Nephron progenitor cell (in vitro differentiated cells): ENCODE results near the gene CD300LF.

Source experiments
- DNase-seq: peaks from one replicate; pipeline ENCODE4 v3.0.0; 2021
- H3K27ac Mint-ChIP-seq: 2 replicates; pipeline ENCODE4 v1.8.0; 2021; ENCODE audit warnings: mild to moderate bottlenecking, moderate library complexity, mixed read lengths
- H3K27me3 Mint-ChIP-seq: 2 replicates; pipeline ENCODE4 v1.8.0; 2021; ENCODE audit warnings: mild to moderate bottlenecking, low read depth, mixed read lengths; ENCODE audit not compliant: poor library complexity
- H3K36me3 Mint-ChIP-seq: 2 replicates; pipeline ENCODE4 v1.8.0; 2021; ENCODE audit warnings: low read depth, mixed read lengths
- H3K4me1 Mint-ChIP-seq: 2 replicates; pipeline ENCODE4 v1.8.0; 2021; ENCODE audit warnings: mixed read lengths
- H3K4me3 Mint-ChIP-seq: 2 replicates; pipeline ENCODE4 v1.8.0; 2021; ENCODE audit warnings: mild to moderate bottlenecking, moderate library complexity, mixed read lengths
- H3K9me3 Mint-ChIP-seq: 2 replicates; pipeline ENCODE4 v1.8.0; 2021; ENCODE audit warnings: mild to moderate bottlenecking, moderate library complexity, mixed read lengths
- CTCF ChIP-seq: fragments of 200-600 bp; sonication (generic); IDR thresholded peaks from 2 replicates; pipeline ENCODE4 v1.5.0; 2021; ENCODE audit warnings: antibody characterized with exemption

Gene CD300LF

GRCh38 chr17:74680941-74681340 is 31.8 kb downstream of the CD300LF start:
- no peak overlapping the region for H3K4me3 Mint-ChIP-seq
- H3K9me3 Mint-ChIP-seq, result no peaks in the 10 kb centered on the region
- H3K27ac Mint-ChIP-seq, result no peak overlapping the region
- peaks cover 83% of the 10 kb centered on the region for H3K27me3 Mint-ChIP-seq
- H3K36me3 Mint-ChIP-seq, result no peaks in the 10 kb centered on the region
- DNase-seq, result no peak
- no peak for TF ChIP-seq CTCF
- no peaks in the 10 kb centered on the region for H3K4me1 Mint-ChIP-seq

DNA sequence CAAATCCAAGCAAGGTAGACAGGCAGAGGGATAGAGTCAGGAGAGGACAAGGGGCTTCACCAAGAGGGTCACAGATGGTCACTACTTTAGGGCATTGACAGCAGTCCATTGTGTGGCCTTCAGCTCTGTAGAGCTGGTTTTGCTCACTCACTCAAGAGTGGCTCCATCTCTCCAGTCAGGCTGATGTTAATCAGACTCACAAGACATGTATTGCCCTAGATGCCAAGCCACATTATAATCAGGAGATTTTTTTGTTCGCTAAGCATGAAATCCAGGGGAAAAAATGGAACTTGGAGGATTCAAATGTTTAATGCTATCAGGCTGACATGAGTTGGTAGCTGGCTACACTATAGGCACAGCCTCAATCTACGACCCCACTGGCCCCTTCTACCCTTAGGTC is 32.5 kb downstream of the CD300LF start:
- Mint-ChIP-seq H3K27ac (no peak overlapping the region), H3K27me3 (peaks cover 83% of the 10 kb centered on the region), H3K36me3 (no peaks in the 10 kb centered on the region), H3K4me1 (no peaks in the 10 kb centered on the region), H3K9me3 (no peaks in the 10 kb centered on the region), H3K4me3 (no peak overlapping the region)
- no peak for DNase-seq
- TF ChIP-seq CTCF, result no peak

- no peak overlapping the region for H3K4me3 Mint-ChIP-seq
- no peaks in the 10 kb centered on the region for H3K36me3 Mint-ChIP-seq
- TF ChIP-seq CTCF, result no peak
- DNase-seq, result no peak
- H3K27me3 Mint-ChIP-seq, result peaks cover 89% of the 10 kb centered on the region
- H3K4me1 Mint-ChIP-seq, result no peaks in the 10 kb centered on the region
- no peaks in the 10 kb centered on the region for H3K9me3 Mint-ChIP-seq
- H3K27ac Mint-ChIP-seq, result no peak overlapping the region
Measured at GRCh38 chr17:74679374-74679773, 33.3 kb downstream of the CD300LF start.

DNA sequence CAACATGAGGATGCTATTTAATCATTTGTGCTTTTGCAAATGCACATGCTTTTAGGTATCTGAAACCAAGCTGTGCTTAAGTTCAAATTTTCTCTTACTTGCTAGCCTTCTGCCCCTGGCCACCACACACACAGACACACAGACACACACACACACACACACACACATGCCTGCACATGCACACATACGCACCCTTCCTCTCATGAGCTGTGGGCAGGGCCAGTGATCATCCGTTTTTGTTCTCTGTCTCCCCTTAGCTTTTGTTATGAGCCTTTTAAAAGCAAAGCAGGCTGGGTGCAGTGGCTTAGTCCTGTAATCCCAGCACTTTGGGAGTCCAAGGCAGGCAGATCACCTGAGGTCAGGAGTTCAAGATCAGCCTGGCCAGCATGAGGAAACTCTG is 34.2 kb downstream of the CD300LF start:
- H3K4me1 Mint-ChIP-seq, result no peaks in the 10 kb centered on the region
- no peak for DNase-seq
- no peak overlapping the region for H3K27ac Mint-ChIP-seq
- no peak overlapping the region for H3K4me3 Mint-ChIP-seq
- no peak for TF ChIP-seq CTCF
- no peaks in the 10 kb centered on the region for H3K9me3 Mint-ChIP-seq
- no peaks in the 10 kb centered on the region for H3K36me3 Mint-ChIP-seq
- peaks cover 93% of the 10 kb centered on the region for H3K27me3 Mint-ChIP-seq

- DNase-seq, result no peak
- H3K27me3 Mint-ChIP-seq, result peaks cover 95% of the 10 kb centered on the region
- no peak for TF ChIP-seq CTCF
- no peak overlapping the region for H3K27ac Mint-ChIP-seq
- H3K9me3 Mint-ChIP-seq, result no peaks in the 10 kb centered on the region
- no peaks in the 10 kb centered on the region for H3K36me3 Mint-ChIP-seq
- no peak overlapping the region for H3K4me3 Mint-ChIP-seq
- no peaks in the 10 kb centered on the region for H3K4me1 Mint-ChIP-seq
Measured at GRCh38 chr17:74677558-74678466, 34.9 kb downstream of the CD300LF start.
